ENCODE results near the gene GALR2.

GALR2 gene

DNA sequence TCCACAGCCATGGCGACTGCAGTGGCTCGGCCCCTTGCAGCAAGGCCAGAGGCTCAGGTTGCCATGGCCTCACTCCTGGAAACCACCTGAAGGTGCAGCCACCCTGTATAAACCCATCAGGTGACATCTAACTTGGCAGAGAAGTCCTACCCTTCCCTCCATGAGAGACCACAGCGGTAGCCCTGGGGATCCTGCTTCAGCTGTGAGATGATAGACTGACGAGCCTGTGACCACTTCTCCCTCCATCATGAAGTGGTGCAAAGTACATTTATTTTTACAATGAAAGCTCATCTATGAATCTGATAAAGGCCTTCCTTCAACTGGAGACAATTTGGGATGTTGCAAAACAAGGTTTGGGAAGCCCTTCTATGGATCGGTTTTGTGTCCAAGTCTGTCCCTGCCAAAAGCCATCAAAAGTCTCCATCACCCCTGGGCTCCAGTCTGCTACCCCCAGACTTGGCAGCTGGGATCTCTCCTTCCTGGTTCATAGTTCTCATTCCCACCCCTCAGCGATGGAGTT lies 6.2 kb downstream of the GALR2 start:
- DNase-seq = no peak

DNA sequence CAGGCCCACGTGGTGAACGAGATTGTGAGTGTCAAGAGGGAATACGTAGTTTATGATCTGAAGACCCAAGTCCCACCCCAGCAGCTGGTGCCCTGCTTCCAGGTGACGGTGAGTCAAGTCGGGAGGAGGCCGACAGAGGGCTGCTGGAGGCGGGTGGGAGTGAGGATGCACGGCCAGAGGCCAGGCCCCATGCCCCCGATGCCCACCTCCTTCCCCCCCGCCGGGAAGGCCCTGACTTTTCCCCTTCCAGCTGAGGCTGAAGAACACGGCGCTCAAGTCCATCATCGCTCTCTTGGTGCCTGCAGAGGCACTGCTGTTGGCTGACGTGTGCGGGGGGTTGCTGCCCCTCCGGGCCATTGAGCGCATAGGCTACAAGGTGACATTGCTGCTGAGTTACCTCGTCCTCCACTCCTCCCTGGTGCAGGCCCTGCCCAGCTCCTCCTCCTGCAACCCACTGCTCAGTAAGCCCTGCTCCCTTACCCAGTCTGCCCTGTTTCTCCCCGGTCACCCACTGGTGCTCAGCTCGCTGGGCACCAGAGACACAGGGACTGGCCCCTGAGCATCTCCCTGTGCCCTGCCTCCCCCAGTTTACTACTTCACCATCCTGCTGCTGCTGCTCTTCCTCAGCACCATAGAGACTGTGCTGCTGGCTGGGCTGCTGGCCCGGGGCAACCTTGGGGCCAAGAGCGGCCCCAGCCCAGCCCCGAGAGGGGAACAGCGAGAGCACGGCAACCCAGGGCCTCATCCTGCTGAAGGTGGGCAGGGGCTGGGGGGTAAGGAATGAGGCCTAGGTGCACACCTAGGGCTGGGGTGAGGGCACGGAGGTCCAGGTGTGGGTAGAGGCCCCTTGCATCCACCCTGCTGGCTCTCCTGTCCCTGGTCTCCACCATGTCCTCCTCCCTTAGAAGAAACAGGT lies 7.0 kb downstream of the GALR2 start:
- no peak for DNase-seq

DNA sequence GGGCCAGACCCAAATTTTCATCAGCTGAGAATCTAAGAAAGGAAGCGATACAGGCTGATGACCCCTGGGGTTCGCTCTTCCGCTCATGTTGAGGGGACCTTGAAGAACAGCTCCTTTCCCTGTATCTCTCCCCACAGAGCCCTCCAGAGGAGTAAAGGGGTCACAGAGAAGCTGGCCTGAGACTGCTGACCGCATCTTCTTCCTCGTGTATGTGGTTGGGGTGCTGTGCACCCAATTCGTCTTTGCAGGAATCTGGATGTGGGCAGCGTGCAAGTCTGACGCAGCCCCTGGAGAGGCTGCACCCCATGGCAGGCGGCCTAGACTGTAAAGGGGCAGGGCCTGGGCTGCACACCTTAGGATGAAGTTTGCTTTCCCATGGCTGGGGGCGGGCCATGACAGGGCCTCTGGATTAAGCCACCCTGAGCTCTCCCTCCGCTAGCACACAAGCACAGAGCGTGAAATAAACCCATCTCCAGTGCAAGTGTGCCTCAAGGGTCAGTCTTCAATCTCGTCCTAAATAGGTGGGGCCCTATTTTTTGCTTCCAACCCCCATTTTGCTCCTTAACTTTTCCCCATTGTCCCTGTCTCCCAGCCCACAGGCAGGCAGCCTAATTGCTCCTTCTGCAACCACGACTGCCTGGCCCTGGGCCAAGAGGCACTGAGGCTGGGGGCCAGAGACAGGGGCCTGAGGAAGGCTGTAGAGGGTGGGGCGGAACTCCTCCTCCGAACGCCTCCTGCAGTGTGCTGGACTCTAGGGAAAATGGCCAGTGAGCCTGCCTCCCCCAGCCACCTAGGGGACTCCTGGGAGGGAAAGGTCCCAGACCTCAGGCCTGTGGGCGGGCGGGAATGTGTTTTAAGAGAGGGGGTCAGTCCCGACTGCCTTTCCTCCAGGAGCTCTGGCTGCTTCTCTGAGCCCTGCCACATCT lies 8.0 kb downstream of the GALR2 start:
- no peak for DNase-seq

DNA sequence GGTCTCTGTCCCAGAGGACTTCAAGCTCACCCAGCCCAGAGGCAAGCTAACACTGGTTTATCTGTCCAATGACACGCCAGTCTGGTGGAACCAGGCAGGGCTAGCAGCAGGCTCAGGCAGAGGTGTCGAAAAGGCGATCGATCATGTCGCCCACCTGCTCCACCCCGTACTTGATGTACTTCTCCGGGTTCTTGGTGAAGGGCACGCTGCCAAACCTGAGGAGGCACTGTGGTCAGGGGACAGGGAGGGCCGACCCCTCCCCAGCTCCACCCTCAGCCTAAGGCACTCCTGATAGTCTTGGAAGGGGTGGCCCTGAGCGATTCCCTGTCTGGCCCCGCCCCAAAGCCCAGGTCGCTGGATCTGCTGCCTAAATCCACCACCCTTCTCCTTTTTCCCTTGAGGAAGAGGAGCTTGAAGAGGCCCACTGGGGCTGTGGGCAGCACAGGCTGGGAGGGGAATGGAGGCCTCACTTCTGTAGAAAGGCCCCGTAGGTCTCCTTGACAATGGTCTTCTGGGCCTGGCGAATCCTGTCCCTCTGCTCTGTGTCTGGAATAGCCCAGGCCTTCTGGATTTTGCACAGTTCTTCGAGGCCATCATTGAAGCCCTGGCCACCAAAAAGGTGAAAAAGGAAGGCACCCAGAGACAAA lies 9.1 kb downstream of the GALR2 start:
- no peak for DNase-seq

DNA sequence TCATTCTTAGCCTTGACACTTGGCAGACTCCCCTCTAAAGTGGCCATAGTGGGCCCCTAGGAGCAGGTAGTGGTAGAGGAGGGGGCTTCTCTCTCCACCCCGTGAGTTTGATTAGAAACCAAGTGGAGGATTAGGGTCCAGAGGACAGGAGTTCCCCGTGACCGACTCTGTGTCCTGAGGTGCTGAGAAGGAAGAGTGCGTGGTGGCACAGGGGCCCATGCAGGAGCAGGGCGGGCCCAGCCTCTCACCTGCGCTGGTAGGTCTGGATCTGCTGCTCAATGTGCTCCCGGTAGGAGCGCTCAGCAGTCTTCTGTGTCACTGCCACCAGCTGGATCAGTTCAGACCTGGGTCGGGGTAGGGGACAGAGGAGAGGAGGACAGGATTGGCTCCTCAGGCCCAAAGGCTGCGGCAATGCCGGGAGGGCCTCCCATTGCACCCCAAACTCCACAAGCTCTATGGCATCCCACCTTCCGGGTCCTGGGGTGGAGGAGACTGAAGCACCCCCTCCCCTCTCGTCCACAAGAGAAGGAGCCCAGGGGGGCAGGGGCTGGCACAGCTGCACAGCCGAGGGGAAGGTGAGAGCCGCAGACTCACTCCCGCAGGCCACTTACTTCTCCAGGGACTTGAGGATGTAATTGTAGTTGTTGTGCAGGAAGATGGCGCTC lies 10.6 kb downstream of the GALR2 start:
- DNase-seq = no peak

DNA sequence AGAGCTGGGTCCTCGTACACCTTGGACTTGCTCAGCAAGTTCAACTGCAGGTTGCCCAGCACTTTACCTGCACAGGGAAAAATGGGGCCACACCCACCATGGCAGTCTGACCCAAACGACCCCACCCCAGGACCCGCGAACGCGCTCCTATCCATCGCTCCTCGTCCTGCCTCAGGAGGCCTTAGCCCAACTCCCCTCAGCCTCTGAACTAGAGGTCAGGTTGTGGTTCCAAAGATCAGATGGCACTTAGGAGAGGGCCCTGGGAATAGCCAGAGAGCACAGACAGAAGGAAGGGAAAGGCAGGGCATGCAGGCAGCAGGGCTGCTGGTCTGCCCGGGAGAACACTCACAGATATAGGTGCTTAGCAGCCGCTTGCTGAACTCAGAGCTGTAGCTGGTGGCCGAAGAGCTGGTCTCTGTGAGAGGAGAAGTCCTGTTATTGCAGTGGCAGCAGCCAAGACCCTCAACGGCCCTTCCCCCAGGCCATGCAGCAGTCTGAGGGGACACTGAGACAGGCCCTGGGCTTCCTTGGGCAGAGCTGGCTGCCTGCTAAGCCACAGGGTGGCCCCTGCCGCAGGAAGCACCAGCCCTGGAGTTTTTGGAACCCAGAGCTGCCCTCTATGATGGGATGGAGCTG lies 11.3 kb downstream of the GALR2 start:
- DNase-seq = no peak

DNA sequence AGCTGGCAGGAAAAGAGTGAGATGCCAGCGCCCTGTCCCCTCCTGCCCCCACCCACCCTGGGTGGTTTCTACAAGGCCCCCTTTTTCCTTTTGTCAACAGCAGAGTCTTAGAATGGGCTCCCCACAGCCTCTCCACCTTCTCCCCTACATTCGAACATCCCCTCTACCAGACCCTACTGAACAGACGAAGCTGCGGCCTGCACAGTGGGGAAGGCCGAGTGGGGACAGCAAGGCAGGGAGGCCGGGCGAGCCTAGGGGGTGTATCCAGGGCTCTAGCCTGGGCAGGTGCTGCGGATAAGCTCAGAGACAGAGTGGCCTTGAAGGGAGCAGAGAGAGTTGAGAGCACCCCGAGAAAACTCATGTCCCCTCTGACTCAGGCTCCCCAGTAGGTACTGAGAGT lies 11.8 kb downstream of the GALR2 start:
- DNase-seq = no peak

DNA sequence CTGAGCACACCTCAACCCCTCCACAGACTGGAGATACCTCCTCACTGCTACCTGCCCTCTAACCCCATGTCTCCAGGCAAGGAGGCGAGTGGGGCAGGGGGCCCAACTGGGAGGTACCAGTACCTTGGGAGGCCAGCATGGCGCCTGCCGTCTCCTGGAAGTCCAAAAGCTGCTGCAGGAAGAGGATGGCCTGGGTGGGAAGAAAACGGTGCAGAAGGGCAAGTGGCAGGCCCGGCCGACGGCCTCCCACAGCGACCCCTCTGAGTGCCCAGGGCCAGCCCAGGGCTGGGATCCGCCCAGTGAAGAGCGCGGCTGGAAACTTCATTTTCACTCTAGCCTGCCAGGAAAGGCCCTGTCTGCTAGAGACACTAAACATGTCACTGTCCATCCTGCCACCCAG lies 12.9 kb downstream of the GALR2 start:
- DNase-seq = no peak

DNA sequence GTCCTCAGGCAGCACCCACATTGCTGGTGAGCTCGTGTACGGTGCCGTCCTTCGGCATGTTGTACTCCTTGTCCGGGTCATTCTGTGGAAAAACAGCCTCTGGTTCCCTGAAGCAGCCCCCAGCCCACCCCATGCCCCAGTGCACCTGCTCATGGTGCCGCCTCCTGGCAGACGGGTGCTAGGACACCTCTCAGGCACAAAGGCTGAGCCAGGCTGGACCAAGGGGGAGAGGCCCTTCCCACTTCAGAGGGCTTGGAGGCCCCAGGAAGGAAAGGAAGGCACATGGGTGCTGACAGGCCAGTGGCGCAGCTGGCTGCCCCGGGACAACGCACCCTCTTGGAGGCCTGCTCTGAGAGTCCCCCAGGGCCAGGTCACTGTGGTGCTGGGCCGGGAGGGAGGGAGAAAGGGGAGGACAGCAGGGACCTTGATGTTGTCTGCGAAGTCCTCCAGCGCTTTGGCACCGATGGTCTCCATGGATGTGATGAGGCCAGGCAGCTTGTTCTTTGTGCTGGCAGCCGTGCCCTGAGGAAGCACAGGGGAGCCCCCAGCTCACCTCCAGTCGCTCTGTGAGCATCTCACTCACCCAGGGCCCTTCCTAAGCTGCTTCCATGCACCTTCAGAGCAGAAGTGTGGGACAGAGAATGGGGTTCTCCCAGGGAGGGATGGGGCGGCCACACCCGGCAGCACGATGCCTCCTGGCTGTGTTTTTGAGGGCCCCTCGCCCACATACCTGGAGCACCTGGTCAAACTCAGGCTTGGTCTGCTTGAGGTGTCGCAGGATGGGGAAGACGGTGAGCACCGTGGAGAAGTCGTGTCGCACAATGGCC lies 13.7 kb downstream of the GALR2 start:
- no peak for DNase-seq

DNA sequence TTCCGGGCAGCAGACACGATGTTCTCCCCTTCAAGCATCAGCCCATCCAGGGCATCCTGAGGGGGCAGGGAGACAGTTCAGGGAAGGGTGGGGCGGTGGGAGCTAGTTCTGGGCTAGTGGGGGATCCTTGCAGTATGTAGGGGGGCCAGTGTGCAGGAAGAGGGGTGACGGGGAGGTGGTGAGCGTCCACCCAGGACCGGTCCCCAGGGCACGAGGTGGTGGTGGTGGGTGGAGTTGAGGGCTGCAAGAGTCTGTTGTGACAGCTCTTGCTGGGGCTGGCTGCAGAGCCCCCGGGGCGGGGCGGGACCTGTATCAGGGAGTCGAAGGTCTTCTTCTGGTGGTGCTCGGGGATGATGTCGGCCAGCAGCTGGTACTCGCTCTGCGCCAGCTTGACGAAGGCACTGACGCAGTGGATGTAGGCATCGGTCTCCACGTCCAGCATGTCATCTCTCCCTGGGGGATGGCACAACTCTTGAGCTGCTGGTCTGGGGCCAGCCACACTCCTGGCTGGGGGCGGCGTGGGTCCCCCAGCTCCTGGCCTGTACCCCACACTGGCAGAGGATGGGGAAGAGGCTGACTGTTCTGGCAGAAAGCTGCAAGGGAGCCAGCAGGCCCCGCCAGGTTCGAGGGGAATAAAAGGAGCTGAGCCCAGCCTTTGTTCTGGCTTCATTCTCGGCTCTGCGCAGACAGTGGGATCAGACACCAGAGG lies 14.4 kb downstream of the GALR2 start:
- DNase-seq = no peak

DNA sequence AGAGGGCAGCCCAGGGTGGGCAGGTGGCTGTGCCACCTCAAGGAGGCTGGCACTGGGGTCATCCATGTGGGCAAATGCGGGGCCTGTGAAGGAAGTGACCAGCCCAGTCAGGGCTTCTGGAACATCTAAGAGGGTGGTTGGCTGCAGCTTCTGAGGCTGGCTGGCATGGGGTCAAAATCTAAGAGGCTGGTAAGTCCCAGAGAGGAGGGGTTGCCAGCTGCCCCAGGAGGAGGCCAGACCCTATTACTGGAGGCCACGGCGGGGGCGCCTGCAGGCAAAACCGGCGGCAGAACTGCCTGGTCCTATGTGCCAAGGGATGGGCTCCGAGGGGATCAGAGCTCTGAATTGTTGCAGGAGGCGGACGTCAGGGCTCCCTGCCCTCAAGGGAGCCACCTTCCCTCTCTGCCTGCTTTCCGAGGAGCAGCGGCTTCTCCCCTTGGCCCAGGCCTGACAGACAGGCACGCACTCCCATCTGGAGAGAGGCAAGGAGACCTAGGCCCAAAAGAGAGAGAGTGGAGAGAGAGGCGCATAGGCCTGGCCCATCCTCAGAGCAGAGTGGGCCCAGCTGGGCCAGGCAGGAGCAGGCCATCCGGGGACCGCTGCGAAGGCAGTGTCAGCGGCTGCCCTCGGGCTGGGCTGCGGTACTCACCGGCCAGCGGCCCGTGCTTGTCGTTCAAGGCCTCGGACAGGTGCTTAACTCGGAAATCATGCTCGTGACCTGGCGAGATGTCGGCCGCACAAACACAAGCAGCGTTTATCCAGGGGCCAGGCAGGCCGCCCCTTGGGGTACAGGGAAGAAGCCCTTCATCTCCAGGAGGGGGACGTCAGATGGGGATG lies 15.3 kb downstream of the GALR2 start:
- no peak for DNase-seq

DNA sequence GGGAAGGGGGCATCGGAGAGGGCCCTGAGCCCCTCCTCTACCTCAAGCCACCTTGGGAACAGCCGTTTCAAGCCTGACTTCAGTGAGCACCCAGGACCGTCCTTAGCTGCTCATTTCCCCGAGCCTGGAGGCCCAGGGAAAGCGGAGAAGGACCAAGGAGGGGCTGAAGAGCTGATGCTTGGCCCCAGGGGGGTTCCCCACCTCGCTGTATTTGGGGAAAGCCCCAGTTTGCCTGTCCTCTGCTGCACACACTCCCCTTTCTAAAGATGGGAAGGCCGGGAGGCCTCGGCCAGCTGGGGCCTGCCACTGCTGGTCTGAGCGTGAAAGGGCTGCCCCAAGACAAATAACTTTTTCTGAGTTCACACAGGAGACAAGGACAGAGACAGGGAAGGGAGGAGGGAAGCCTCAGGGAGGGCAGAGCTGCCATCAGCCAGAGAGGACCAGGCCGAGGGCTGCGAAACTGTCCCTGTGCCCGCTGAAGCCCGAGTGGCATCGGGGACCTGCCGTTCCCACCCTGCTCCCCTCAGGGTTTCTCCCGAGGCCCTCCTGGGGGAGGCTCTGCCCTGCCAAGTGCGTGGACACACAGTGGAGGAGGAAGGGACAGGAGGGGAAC lies 16.0 kb downstream of the GALR2 start:
- DNase-seq = no peak

DNA sequence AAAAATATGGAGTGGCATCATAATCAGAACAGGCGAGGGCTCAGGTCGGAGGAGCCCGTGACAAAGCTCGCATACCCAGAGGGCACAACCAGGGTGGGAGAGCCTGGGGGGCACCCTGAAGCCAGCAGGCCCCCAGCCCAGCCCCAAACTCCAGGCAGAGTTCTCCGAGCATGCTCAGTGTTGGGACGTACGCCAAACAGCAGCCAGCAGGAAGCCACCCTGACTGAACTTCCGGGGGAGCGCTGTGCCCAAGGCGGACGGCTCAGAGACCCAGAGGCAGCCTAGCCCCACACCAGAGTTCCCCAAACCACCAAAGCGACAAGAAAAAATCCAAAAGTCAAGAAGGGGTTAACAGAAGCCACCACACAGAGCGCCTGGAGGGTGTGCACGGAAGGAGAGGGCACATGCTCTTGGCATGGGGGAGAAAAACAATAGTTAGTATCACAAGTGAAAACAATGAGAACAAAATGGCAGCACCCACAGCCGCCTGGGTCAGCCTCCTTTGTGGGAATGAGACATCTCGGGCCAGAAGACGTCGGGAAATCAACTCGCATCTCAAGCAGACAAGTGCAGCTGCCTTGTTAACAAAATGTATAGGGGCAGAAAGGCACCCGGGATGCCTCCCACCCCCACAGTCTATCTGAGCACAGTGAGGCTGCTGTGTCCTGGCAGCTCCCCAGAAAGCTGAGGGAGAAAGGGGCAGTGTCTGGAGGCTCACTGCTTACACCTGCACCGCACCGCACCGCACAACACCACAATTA lies 17.1 kb downstream of the GALR2 start:
- DNase-seq = no peak

DNA sequence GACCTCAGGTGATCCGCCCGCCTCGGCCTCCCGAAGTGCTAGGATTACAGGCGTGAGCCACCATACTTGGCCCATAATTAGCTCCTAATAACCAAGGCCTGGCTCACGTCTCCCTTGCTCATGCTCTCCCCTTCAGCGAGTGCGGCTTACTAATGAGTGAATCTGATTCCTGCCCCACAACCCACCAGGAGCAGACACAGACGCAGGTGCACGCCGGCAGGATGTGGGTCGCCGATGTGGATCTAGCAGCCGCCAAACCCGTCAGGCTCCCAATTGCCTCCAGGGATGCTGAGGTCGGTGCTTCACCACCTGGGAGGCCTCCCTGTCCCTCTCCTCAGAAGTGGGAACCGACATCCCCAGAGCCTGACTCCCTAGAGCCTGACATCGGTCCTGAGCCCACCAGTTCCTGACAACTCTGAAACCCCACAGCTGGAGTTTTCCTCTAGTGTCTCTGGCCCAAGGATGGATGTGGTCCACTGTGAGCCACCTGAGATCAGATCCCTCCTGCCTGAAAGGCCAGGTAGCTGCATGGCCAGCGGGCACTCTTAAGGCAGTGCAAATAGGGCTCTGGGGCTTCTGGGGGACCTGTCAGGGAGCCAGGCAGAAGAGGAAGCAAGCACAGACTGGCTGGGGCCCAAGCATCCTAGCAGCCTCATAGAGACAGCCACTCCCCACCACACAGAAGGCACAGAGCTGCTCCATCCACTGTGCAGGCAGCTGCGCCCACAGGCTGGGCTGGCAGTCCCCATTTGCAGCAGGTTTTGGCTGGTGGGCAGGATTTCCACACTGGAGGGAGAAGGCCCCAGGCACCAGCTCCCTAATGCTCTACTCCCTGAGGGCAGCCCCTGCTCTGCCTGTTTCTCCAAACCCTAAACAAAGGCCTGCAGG lies 18.2 kb downstream of the GALR2 start:
- DNase-seq = no peak

DNA sequence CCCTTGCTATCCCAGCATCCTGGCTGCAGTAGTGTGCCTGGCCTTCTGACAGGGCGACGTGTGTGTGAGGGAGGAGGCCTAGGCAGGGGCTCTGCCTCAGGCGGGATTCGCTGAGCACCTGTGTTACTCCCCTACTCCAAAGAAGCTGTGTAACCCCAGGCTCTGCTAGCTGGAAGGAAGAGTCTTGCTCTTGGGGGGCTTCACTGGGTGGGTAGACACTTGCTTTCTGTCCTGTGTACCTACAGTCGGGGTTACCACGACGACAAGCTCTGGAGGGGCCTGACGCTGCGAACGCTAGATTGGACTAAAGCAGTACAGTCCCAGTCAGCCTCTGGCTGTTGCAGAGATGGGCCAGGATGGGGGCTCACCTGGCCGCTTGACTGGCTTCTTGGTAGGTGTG lies 19.5 kb downstream of the GALR2 start:
- no peak for DNase-seq

DNA sequence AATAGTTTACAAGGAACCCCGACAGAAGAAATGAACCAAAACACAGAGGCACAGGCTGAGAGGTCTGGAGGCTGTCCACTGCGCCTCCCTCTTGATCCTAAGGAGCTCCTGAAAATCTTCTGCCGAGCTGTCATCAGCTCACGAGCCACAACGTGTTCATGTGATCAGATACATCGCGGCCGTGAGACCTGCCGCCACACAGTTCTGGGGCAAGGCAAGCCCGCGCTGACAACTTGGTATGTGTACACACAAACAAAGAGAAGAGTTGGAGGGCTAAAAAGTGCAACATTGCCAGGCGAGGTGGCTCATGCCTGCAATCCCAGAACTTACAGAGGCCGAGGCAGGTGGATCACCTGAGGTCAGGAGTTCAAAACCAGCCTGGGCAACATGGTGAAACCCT lies 21.4 kb downstream of the GALR2 start:
- no peak for DNase-seq

DNA sequence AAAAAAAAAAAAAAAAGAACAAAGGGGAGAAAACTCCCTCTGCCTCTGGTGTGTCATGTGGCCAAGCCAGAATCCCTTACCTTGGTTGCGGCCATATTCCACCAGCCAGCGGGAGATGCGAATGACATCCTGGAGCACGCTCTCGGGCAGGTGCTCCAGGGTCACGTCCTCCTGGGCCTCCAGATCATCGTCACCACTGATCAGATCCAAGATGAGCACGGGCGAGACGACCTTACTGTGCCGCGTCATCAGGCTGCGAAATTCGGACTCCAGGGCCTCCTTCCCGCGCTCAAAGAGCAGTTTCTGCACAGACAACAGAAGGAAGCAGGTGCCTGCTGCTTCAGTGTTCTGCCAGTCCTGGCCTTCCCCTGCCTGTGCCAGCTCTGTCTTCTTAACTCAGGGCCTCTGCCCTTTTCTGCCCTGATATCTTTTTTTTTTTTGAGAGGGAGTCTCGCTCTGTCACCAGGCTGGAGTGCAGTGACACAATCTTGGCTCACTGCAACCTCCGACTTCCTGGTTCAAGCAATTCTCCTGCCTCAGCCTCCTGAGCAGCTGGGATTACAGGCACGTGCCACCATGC lies 23.2 kb downstream of the GALR2 start:
- DNase-seq = no peak
